Islet of Langerhans (tissue), 1 donor: Measurements from ENCODE around the gene CCSER1.
"Not testable (repeated sequence)": the region's sequence is repeated elsewhere in the genome, so short reads cannot be mapped to it uniquely, and the experiment has no call there.

ENCODE experiments used
- FAIRE-seq: peaks from one replicate; lab custom pipeline; 2011; peaks lifted over from hg19 to GRCh38; lab: Jason Lieb, UNC

The CCSER1 gene

DNA sequence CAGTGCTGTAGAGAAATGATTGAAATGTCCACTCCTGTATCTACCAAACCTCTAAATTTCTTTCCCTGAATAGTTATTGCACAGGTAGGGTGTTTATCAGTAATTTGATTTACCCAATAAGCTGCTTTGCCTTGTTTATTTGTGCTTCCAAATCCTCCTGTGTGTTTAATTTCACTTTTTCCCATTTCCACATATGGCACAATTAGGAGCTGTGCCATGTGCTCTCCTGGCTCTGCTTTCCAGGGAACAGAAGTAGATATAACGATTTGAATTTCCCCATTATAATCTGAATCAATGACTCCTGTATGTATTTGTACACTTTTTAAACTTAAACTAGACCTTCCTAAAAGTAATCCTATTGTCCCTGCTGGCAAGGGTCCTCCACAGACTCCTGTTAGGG lies 1057.9 kb downstream of the CCSER1 start:
- FAIRE-seq: not testable (repeated sequence)

DNA sequence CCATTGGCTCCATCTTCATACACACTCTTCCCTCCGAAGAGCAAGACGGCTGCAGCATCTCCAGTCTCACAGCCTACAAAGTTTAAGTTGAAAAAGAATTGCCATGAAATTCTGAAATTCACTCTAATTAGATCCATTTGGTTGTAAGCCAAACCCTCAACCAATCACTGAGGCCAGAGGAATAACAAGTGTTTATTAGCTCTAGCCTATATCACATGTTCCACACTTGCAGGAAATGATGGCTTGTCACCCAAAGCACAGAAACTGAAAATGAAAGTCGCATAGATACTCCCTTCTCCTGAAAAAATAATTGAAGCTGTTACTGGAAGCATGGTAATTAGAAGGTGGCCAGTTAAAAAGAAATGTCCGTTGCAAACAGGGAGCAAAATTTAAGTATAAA lies 1071.8 kb downstream of the CCSER1 start:
- no peak for FAIRE-seq

DNA sequence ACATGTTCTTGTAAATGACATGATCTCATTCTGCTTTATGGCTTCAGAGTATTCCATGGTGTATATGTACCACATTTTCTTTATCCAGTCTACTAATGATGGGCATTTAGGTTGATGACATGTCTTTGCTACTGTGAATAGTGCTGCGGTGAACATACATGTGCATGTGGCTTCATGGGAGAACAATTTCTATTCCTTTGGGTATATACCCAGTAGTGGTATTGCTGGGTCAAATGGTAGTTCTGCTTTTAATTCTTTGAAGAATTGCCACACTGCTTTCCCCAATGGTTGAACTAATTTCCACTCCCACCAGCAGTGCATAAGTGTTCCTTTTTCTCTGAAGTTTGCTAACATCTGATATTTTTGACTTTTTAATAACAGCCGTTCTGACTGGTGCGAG lies 1080.3 kb downstream of the CCSER1 start:
- no peak for FAIRE-seq

DNA sequence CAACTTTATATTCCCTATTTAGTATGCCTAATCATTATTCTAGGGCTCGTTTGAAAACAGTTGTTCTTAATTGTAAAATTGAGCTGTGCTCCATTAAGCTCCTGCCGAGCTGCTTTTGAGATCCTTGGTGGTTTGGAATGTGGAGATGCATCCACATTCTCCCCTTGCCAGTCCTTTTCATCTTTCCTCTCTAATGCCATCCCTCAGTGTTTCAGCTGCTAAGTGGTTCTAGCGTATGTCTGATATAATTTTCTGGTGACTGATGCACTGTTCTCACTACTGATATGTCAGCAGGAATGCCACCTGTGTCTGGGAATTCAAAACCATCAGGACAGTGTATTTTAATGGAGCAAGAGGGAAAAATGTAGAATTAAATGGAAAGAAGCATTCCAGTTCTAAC lies 1085.0 kb downstream of the CCSER1 start:
- FAIRE-seq: no peak

DNA sequence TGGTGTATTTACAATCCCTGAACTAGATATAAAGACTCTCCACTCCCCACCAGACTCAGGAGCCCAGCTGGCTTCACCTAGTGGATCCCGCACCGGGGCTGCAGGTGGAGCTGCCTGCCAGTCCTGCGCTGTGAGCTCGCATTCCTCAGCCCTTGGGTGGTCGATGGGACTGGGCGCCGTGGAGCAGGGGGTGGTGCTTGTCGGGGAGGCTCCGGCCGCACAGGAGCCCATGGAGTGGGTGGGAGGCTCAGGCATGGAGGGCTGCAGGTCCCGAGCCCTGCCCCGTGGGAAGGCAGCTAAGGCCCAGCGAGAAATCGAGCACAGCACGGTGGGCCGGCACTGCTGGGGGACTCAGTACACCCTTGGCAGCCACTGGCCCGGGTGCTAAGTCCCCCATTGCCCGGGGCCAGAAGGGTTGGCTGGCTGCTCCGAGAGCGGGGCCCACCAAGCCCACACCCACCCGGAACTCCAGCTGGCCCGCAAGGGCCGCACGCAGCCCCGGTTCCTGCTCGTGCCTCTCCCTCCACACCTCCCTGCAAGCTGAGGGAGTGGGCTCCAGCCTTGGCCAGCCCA lies 1090.7 kb downstream of the CCSER1 start:
- not testable (repeated sequence) for FAIRE-seq

DNA sequence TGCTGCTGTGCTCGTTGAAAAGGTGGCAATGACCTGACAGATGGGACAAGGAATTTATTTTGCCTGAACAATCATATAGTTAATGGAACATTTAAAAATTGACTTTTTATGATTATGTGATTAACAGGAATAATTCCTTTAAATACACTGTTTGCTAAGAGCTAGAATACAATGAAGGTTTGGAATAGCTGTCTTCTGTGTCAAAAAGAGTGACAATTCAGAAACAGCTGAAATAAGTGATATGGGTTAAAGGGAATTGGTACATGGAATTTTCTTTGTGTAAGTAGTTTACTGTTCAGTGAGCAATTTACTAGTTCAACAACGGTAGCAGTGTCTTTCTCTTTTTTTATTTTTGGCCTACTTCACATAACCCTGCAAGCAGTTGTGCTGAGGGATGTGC lies 1093.1 kb downstream of the CCSER1 start:
- FAIRE-seq: no peak

DNA sequence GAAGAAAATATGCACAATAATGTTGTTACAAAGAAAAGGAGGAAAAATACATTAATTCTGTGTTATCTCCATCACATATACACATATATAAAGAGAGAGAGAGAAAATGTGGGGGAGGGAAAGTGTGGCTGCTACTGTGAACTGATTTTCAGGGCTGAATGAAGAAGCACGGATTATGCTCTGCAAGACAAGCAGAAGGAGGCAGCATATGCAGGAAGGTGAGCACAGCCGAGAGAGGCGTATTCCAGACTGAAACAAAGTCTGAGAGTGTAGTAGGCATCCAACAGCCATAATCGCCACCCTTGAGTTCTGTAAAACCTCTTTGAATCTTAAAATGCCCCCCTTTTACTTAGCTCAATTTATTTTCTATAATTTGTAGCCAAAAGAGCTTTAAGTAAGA lies 1094.8 kb downstream of the CCSER1 start:
- FAIRE-seq: no peak

DNA sequence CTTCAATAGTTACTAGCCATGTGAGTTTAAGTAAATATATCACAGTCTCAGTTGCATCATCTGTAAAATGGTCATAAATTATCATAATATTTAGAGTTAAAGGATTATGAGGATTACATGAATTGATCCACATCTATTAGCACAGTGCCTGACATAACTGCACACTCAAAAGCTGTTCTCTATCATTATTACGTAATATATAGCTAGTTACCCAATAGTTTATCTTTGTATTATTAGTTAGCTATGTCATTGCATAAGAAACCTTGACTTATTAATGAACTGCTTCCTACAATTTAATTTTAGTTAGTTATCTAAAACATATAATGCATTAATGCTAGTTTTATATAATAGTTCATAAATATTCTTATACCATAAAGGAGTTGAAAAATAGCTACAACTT lies 1099.7 kb downstream of the CCSER1 start:
- FAIRE-seq: no peak

DNA sequence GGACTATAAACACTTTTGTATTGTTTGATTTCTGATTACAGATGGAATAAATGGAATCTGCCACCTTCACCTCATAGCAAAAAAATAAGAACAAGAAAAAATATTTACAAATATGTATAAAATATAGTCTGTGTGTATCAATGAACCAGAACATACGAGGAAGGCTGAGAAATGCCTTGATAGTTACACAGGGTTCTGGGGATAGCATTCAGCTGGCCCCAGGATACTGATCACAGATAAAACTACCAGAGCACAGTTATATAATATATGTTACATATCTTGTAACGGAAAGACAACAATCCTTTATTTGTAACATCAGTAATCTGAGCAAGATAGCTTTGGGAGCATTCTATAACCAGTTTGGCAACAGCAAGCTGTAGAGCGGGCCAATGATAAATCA lies 1101.5 kb downstream of the CCSER1 start:
- no peak for FAIRE-seq

DNA sequence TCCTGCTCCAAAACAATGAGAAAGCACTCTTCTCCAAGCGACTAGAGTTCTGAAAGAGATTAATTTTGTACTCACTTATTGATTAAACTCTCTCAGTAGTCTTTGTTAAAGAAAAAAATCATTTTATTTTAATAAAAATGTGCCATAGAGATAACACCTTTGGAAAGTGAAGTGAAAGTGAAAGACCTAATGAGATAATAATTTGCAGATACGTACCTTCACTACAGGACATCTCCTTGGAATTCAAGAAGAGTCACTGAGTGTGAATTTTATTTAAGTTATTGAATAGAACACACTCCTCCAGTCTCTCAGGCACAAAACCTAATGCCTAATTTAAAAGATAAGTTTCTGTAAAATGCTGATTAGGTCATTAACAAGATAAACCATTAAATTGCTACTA lies 1106.0 kb downstream of the CCSER1 start:
- FAIRE-seq: no peak

DNA sequence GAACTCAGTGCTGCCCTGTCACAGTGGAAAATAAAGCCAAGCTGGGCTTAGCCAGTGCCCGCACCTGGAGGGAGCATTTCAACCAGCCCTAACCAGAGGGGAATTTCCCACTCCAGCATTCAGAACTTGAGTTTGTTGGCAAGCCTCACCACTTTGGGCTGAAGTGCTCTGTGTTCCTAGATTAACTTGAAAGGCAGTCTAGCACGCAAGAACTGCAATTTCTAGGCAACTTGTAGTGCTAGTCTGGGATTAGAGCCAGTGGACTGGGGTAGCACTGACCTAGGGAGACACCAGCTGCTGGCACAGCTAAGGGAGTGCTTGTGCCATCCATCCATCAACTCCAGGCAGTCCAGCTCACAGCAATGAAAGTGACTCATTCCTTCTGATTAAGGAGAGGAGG lies 1115.9 kb downstream of the CCSER1 start:
- FAIRE-seq: no peak

DNA sequence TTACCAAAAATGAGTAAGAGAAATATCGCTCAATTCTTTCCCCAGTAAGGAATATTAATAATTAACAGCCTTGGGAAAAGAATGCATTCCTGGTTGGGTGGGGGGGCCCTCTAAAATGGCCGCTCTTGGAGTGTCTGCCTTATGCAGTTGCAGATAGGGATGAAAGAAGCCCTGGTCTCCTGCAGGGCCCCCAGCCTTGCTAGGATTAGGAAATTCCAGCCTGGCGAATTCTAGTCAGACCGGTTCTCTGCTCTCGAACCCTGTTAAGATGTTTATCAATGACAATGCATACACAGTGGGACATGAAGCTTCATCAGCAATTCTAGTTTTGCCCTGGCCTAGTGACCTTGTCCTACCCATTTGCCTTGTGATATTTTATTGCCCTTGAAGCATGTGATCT lies 1128.8 kb downstream of the CCSER1 start:
- FAIRE-seq: no peak

DNA sequence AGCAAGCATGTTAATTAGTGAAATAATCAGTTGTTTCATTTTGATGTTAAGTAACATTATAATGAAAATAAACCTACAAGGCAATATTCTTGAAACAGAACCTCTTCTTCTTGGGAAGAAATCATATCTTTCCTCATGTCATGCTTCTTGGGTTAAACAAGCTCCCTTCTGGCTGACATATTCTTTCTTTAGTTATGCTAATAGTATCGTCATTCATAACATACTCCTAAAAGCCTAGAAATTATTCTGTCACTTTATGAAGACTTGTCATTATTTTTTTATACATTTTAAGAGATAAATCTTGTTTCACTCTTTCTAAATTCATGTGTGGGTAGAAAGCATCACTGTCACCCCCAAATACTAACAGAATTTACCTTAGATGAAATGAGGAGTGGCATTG lies 1129.6 kb downstream of the CCSER1 start:
- FAIRE-seq: no peak

DNA sequence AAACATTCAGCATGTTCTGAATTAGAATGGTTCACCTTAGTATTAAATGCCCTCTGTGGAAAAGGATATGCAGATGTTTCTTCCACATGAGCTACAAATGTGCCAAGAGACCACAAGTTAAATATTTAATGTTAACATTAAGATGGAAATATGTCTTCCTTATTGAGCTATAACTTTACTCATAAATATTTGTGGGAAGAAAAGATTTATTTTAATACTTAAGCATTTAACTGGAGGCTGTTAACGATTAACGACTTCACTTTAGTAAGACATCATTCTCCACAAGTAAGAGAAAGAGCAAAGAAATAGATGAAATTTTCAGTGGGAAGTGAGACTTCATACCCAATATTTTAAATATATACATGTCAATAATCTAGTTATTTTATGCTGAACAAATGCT lies 1130.5 kb downstream of the CCSER1 start:
- no peak for FAIRE-seq

DNA sequence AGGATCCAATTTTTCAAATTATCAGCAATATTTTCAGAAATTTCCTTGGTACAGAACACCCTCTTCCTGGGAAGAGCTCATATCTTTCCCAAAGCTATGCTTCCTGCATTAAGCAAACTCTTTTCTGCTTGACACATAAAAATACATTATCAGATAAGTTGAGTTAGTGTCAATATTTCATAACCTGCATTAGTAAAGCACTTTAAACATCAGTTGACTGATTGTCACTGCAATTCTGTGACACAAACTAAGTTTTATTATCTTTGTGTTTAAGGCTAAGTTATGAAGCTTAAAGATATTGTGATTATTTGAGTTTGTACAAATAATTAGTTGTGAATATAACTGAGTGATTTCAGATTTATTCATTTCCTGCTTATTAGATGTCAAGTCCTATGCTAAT lies 1131.1 kb downstream of the CCSER1 start:
- FAIRE-seq: no peak

DNA sequence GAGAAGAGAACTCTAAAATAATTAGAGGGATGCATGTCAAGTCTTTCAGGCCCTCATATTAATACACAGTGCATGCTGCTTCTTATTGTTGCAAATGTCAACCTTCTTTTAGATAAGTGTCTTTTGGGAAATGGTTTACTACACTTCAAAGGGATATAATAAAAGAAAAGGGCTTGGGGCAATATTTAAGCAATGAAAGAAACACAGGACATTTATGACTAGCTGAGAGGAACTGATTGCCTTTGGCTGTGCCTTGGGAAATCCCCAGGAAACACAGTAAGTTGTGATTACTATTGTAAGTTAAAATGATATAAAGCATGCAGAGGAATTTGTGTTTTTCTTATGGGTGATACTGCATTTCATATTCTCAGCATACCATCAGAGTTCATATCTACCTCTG lies 1140.3 kb downstream of the CCSER1 start:
- no peak for FAIRE-seq

DNA sequence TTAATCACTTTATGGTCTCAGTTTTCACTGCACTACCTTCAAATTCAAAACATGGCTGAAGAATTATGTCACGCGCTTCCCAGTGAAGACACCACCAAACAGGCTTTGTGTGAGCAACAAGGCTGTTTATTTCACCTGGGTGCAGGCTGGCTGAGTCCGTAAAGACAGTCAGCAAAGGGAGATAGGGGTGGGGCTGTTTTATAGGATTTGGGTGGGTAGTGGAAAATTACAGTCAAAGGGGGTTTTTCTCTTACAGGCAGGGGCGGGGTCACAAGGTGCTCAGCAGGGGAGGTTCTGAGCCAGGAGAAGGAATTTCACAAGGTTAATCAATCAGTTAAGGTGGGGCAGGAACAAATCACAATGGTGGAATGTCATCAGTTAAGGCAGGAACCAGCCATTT lies 1141.3 kb downstream of the CCSER1 start:
- not testable (repeated sequence) for FAIRE-seq

DNA sequence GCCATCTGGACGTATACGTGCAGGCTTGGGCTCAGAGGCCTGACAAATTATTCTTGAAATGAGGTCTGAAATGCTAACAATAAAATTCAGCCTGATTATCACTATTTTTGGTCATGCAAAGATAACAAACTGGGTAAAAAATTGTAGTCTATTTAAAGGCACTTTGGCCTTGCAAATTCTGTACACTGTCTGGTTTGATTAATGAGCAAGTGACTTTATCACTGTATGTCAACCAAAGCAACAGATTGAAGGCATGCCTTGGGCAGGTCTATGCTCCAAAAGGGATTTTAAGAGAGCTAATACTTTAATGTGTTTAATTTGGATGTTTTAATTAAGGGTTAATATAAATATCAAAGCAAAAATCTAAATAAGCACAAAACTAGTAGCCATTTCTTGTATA lies 1141.7 kb downstream of the CCSER1 start:
- no peak for FAIRE-seq

DNA sequence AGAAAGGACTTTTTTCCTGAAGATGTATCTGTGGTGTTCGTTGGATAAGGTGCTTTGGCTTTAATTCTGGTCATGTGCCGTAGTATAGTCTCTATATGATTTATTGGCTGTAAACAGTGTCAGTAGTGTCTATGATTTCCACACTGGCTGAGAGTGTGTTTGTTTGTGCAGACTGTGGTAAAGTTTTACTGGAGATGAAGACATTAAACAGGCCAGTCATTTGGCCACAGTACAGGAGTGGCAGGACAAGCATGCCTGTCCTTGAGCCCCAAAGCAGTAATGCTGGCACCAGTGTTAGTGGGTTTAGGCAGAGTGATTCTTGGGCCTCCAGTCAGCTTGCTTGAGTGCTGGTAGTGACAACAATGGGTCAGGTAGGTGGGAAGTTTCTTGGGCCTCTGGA lies 1152.7 kb downstream of the CCSER1 start:
- FAIRE-seq: no peak

DNA sequence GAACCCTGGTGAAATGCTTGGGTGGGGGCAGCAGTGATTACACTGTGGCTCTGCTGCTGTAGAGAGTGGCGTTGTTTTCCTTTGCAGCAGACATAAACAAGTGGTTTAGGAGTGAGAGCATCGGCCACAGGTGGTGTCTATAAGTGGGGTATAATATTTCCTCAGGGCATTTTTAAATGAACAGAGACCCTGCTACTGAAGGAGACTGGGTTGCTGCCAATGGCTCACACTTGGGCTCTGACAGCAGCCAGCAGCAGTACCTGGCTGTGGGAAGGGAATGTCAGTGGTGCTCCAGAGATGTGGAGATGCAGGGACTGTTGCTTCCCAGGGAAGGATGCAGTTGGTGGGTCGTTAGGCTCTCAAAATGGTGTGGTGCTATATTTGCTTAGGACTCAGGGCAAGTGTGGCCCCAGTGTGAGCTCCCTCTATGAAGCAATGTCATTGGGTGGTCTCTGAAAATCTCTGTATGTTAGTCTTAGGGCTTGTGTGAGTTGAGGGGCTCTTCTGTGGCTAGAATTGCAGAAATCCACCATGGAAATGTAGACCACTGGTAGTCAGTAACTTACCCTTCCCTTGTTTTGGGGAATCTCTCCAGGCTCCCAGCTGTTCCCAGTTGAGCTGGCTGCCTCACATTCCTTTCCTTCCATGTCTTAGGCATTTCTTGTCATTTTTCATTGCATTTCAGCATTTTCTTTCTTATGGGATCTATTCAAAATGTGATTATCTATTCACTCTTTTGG lies 1153.5 kb downstream of the CCSER1 start:
- no peak for FAIRE-seq

DNA sequence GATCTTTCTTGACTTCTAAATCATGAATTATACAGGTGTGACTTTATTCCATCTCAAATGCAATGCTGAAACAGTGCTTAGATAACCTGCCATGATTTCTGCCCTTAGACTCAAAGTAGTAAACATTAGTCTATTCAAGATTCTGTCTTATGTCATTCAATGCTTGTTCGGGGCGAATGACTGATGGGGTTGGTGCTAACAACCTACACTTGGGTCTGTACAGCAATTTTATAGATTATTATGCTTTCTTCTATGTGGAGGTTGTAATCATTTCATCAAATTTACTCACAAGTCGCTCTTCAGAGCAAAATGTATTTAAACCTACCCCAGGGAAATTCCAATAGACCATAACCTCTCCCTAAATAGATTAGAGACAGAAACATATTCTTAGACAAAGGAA lies 1155.0 kb downstream of the CCSER1 start:
- FAIRE-seq: no peak

DNA sequence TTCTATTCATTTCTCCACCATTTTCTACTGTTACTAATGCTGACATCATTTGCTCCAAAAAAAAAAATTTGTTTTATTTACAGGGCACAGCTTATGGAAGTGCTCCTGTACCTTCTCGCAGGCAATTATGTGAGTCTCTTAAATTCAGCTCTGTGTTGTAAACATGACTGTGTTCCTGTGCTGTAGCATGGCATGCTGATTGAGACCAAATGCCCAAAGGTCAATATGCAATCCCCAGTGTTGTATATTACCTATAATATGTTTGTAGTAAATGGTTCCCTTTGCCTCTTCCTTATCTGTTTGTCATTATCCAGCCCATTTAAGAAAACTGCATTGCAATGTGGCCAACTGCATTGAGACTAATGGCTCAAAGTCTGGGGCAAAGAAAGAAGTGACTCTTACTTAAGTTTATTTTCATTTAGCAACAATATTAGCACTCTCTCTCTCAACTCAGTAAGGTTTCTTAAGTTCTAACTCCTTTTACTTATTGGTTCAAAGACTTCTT lies 1156.6 kb downstream of the CCSER1 start:
- no peak for FAIRE-seq

DNA sequence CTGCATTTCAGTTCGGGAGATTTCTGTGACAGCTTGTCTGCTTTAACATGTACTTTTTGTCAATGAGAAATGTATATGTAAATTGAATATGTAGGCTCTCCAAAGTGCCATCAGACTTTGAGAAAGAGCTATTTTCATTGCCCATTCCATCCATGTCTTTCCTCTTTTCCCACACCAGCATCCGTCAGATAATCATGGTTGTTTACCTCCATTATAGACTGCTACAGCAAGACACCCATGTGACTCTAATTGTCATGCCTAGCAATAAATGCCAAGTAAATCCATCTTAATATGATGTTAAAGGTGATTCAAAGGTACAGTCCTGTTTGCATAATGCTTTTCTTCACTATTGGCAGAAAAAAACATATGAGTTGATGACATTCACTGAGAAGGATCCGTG lies 1157.3 kb downstream of the CCSER1 start:
- FAIRE-seq: no peak

DNA sequence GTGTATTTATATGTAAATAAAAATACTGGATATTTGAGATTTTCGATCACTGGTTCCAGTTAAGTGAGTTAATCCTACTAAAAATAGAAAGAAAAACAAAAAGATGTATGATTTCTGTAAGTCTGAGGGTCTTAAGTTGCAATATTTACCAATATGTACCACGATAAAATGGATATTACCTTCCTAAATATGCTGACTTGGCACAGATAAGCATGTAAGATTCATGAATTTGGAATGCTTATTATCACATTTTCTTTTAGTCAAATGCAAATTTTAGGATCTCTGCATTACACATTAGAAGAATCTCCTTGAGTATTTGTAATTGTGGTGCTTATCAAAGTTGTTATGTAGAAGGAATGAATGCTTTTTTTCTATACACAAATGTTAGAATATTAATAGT lies 1158.3 kb downstream of the CCSER1 start:
- no peak for FAIRE-seq
